HepG2 (cell line): ENCODE results near the gene ATAD3A. TPM values are rescaled to one million over a fixed set of nuclear protein-coding genes. Genes with fewer than 3 reads are reported as not detected.
A peak's percentile ranks its signal among the peaks of the same experiment; 100 is the strongest.

ENCODE experiments used
- ATAC-seq: fragments of 200-7000 bp; cut with Tn5 transposase; 3 replicates; pipeline ENCODE4 v1.9.1; 2020; ENCODE audit warnings: mild to moderate bottlenecking, moderate library complexity
- BruUV-seq: library from RNA; stranded (reverse); fragments of 400-500 nt; replicated peaks from 2 replicates; lab custom pipeline; 2021; lab: Mats Ljungman, UMichigan
- CTCF ChIA-PET: fragments of 300-600 bp; formaldehyde crosslinking; extraction: SDS; loops from one replicate; lab custom pipeline; 2021; ENCODE audit warnings: low total read pairs, inconsistent platforms, low intra/inter-chr PET ratio; lab: Yijun Ruan, JAX
- POLR2A ChIA-PET: fragments of 350-600 bp; sonication (Branson Sonifier 250); formaldehyde crosslinking; loops from one replicate; lab custom pipeline; 2020; ENCODE audit warnings: antibody characterized with exemption, inconsistent platforms; lab: Yijun Ruan, JAX
- DNase-seq: peaks from one replicate; pipeline ENCODE4 v3.0.0-alpha.2; 2015; ENCODE audit warnings: low spot score
- FAIRE-seq: peaks from 3 replicates; lab custom pipeline; 2011; peaks lifted over from hg19 to GRCh38; lab: Jason Lieb, UNC
- H2AFZ ChIP-seq: one replicate; pipeline ENCODE4 v1.6.1; 2011; ENCODE audit warnings: low read length, inconsistent platforms
- H3K27ac ChIP-seq: fragments of 300-600 bp; 3 replicates; pipeline ENCODE4 v1.8.0; 2011; ENCODE audit warnings: mixed run types, mild to moderate bottlenecking, mixed read lengths, low read length, inconsistent platforms; ENCODE audit not compliant: insufficient read depth; ENCODE audit errors: extremely low read length
- H3K27me3 ChIP-seq, 2 experiments: fragments of 200-600 bp in 1 of 2; 2 replicates in 1 of 2; 3 replicates in 1 of 2; pipeline versions ENCODE4 v1.6.0 to v1.8.0; 2011; ENCODE audit warnings: low read length in 2 of 2, mild to moderate bottlenecking in 2 of 2, moderate library complexity in 2 of 2, inconsistent platforms in 1 of 2; ENCODE audit not compliant: insufficient read depth in 2 of 2, control insufficient read depth in 1 of 2
- H3K36me3 ChIP-seq, 2 experiments: fragments of 200-600 bp in 1 of 2; replicated peaks in 1 of 2; 2 replicates in 1 of 2; 3 replicates in 1 of 2; pipeline versions ENCODE4 v1.5.1 to v1.8.0; 2011; ENCODE audit warnings: low read length in 2 of 2, inconsistent platforms in 1 of 2; ENCODE audit not compliant: insufficient read depth in 2 of 2, control insufficient read depth in 1 of 2
- H3K4me1 ChIP-seq: 2 replicates; pipeline ENCODE4 v1.5.1; 2012; ENCODE audit warnings: low read length, inconsistent platforms; ENCODE audit not compliant: insufficient read depth
- H3K4me2 ChIP-seq: 2 replicates; pipeline ENCODE4 v1.6.0; 2011; ENCODE audit warnings: low read depth, low read length, inconsistent platforms
- H3K4me3 ChIP-seq, 3 experiments: fragments of 200-600 bp in 1 of 3; sonication (generic), shearing (Covaris generic) in 1 of 3; replicated peaks in 1 of 3; 2 replicates each; pipeline ENCODE4 v1.5.1; 2011 to 2016; ENCODE audit warnings: low read length in 3 of 3, inconsistent platforms in 2 of 3, low read depth in 2 of 3, mild to moderate bottlenecking in 2 of 3, control low read depth in 1 of 3, mixed read lengths in 1 of 3; ENCODE audit not compliant: insufficient read depth in 1 of 3
- H3K79me2 ChIP-seq: one replicate; pipeline ENCODE4 v1.6.1; 2011; ENCODE audit warnings: low read length, inconsistent platforms; ENCODE audit not compliant: insufficient read depth
- H3K9ac ChIP-seq: 2 replicates; pipeline ENCODE4 v1.6.0; 2011; ENCODE audit warnings: mild to moderate bottlenecking, low read depth, low read length, inconsistent platforms; ENCODE audit not compliant: insufficient read depth
- H3K9me3 ChIP-seq: 2 replicates; pipeline ENCODE4 v1.5.1; 2012; ENCODE audit warnings: mild to moderate bottlenecking, low read length
- H4K20me1 ChIP-seq: 2 replicates; pipeline ENCODE4 v1.6.0; 2011; ENCODE audit warnings: inconsistent platforms, mild to moderate bottlenecking, low read length, moderate library complexity; ENCODE audit not compliant: insufficient read depth
- CSRNP2 ChIP-seq: sonication (generic); formaldehyde crosslinking; conservative IDR thresholded peaks from 2 replicates; pipeline ENCODE4 v1.8.0; 2022; ENCODE audit warnings: low read depth, missing genetic modification reagents
- RBFOX2 ChIP-seq: fragments of 200-400 bp; formaldehyde crosslinking; IDR thresholded peaks from 2 replicates; pipeline ENCODE4 v1.6.1; 2017; ENCODE audit warnings: low read depth, mild to moderate bottlenecking, low read length
- TRIM22 ChIP-seq: fragments of 450-650 bp; IDR thresholded peaks from 2 replicates; pipeline ENCODE4 v1.6.1; 2017
- ZNF101 ChIP-seq: sonication (generic); formaldehyde crosslinking; IDR thresholded peaks from 2 replicates; pipeline ENCODE4 v1.4.0; 2020; ENCODE audit warnings: mild to moderate bottlenecking, low read depth, missing genetic modification reagents, borderline replicate concordance
- WGBS: methylation state at CpG from one replicate; pipeline ENCODE4 v1.1.6; 2017; ENCODE audit warnings: low lambda C conversion rate; 5-methylcytosine and 5-hydroxymethylcytosine counted together
- in situ Hi-C: cut with HindIII; loops from 2 replicates; pipeline ENCODE4 v1.10.0; 2017; ENCODE audit warnings: low pct_unique_long_range_greater_than_20kb; ENCODE audit not compliant: extremely low pct_ligation_motif_present
- intact Hi-C: fragments of 100-400 bp; cut with micrococcal nuclease; formaldehyde crosslinking; loops from one replicate; pipeline ENCODE4 v1.10.0; 2022; ENCODE audit not compliant: unreplicated experiment
- polyA plus RNA-seq, 8 experiments: library from polyadenylated mRNA; depleted of rRNA in 3 of 8; stranded (reverse) in 7 of 8; unstranded in 1 of 8; fragments of >200 nt; fragmentation: Illumina TruSeq in 4 of 8; extraction: Trizol in 4 of 8; gene quantifications; 2 replicates each; pipeline versions ENCODE4 v1.2.1 to v1.2.3, GENCODE V29; 2011 to 2016; ENCODE audit warnings: low read depth in 4 of 8, missing spikeins in 1 of 8, mixed read lengths in 1 of 8; ENCODE audit not compliant: insufficient read depth in 1 of 8
- total RNA-seq, 5 experiments: library from RNA; depleted of rRNA; stranded (reverse); fragments of >200 nt; fragmentation: Illumina TruSeq; extraction: Trizol; gene quantifications; 2 replicates each; pipeline ENCODE4 v1.2.3, GENCODE V29; 2016; ENCODE audit warnings: low read depth in 1 of 5

ATAD3A gene
- total and polyA plus RNA-seq, 2 of the 13 experiments (the other 11 are each of a cell fraction or from before 2014, with no cell fraction given), result 10.6 to 49.0 TPM

DNA sequence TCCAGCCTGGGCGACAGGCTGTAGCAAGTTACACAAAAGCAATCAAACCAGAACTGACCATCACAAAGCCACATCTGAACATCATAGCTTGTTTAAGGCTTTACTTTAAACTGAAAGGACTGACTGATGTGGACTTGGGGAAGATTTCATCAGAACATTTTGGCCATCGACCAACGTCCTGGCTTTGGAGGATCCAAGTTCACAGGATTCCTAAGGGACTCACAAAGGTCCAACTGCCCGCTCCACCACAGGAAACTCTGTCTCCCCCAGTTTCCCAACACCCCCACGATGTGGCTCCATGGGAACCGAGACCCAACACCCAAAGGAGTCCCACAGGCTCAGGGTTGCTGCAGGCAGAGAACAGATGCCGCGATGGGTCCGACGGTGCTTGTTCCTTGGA lies 53.4 kb downstream of the ATAD3A start:
- Histone ChIP-seq H3K79me2 (peaks cover 56% of the 10 kb centered on the region), H3K27ac (no peak overlapping the region), H3K9ac (no peak overlapping the region), H3K4me3 (no peak overlapping the region), H3K4me2 (no peak overlapping the region), H3K4me1 (peaks cover 4% of the 10 kb centered on the region; the same call in 1 of the 2 replicates), H2AFZ (no peak overlapping the region), H3K9me3 (no peaks in the 10 kb centered on the region), H3K36me3 (peaks cover 27 to 59% of the 10 kb centered on the region in 2 experiments), H3K27me3 (no peaks in the 10 kb centered on the region), H4K20me1 (peaks cover 28% of the 10 kb centered on the region)
- FAIRE-seq (no peak), ATAC-seq (no peak), DNase-seq (no peak)
- TF ChIP-seq CSRNP2 (CRISPR knock-in tag) (no peak), TRIM22 (no peak), RBFOX2 (0 out of 2 replicates have a peak, but pooled peaks have one; percentile 7), ZNF101 (CRISPR knock-in tag) (no peak)
- 90% methylated on average over 10 of the region's 10 CpGs for WGBS
- intact Hi-C loops, result loop anchor here (1.0 kb wide), 1 partner anchor 22 kb away; no protein-coding TSS in a partner anchor
- no TSS peak for BruUV-seq
- POLR2A ChIA-PET, result interaction anchor here (1.4 kb wide), 1 partner anchor 60 kb away, joined by 3 read pairs; no protein-coding TSS in a partner anchor
- in situ Hi-C loops, result no loop called here
- CTCF ChIA-PET, result no interaction called here
